Endodermal cell (in vitro differentiated cells): ENCODE measurements around the gene HK3. TPM values are rescaled to one million over a fixed set of nuclear protein-coding genes. Genes with fewer than 3 reads are reported as not detected.

Source experiments
- DNase-seq: peaks from one replicate; pipeline ENCODE4 v3.0.0-alpha.2; 2017
- H3K27ac ChIP-seq: 2 replicates; pipeline ENCODE4 v1.5.1; 2013; ENCODE audit warnings: mild to moderate bottlenecking, low read depth, low read length, moderate library complexity
- H3K27me3 ChIP-seq: 2 replicates; pipeline ENCODE4 v1.6.1; 2013; ENCODE audit warnings: mild to moderate bottlenecking, low read length, moderate library complexity; ENCODE audit not compliant: insufficient read depth, control insufficient read depth, poor library complexity, severe bottlenecking
- H3K36me3 ChIP-seq: 2 replicates; pipeline ENCODE4 v1.7.0; 2013; ENCODE audit warnings: mild to moderate bottlenecking, low read length, moderate library complexity; ENCODE audit not compliant: control insufficient read depth, insufficient read depth
- H3K4me1 ChIP-seq: one replicate; pipeline ENCODE4 v1.7.0; 2013; ENCODE audit warnings: low read length; ENCODE audit not compliant: control insufficient read depth, insufficient read depth
- H3K4me3 ChIP-seq: 2 replicates; pipeline ENCODE4 v1.5.1; 2013; ENCODE audit warnings: mild to moderate bottlenecking, low read length, moderate library complexity
- H3K9ac ChIP-seq: 2 replicates; pipeline ENCODE4 v1.6.1; 2013; ENCODE audit warnings: mild to moderate bottlenecking, low read length, moderate library complexity; ENCODE audit not compliant: poor library complexity, severe bottlenecking; ENCODE audit errors: extremely low read depth
- H3K9me3 ChIP-seq: 2 replicates; pipeline ENCODE4 v1.6.1; 2013; ENCODE audit warnings: mild to moderate bottlenecking, low read length, moderate library complexity; ENCODE audit not compliant: control insufficient read depth
- H3K27ac Mint-ChIP-seq: 2 replicates; pipeline ENCODE4 v1.8.0; 2020; ENCODE audit warnings: mixed read lengths
- H3K27me3 Mint-ChIP-seq: 2 replicates; pipeline ENCODE4 v1.8.0; 2021; ENCODE audit warnings: mild to moderate bottlenecking, mixed read lengths; ENCODE audit not compliant: insufficient read depth
- H3K36me3 Mint-ChIP-seq: 2 replicates; pipeline ENCODE4 v1.8.0; 2020; ENCODE audit warnings: low read depth, mixed read lengths
- H3K4me1 Mint-ChIP-seq: 2 replicates; pipeline ENCODE4 v1.8.0; 2020; ENCODE audit warnings: mixed read lengths
- H3K4me3 Mint-ChIP-seq: 2 replicates; pipeline ENCODE4 v1.8.0; 2020; ENCODE audit warnings: mild to moderate bottlenecking, moderate library complexity, mixed read lengths
- H3K9me3 Mint-ChIP-seq: 2 replicates; pipeline ENCODE4 v1.8.0; 2020; ENCODE audit warnings: mild to moderate bottlenecking, mixed read lengths
- CTCF ChIP-seq: fragments of 200-600 bp; sonication (generic); conservative IDR thresholded peaks from 2 replicates; pipeline ENCODE4 v1.5.0; 2021; ENCODE audit warnings: antibody characterized with exemption, mild to moderate bottlenecking
- WGBS, 2 experiments: methylation state at CpG; one replicate each; pipeline versions ENCODE4 v1.1.5 to v1.1.7; 2013; ENCODE audit warnings: missing lambda C conversion rate in 2 of 2, mixed read lengths in 1 of 2; ENCODE audit not compliant: insufficient coverage in 1 of 2, insufficient read length in 1 of 2; 5-methylcytosine and 5-hydroxymethylcytosine counted together
- total RNA-seq, 2 donors: library from RNA; stranded (reverse); fragmentation: NEBNext Ultra II Directional in 1 of 2; extraction: Animal tissue kit (Norgen Biotek cat#: 25700) in 1 of 2; gene quantifications; 2 replicates in 1 of 2; 3 replicates in 1 of 2; pipeline ENCODE4 v1.2.1, GENCODE V29; 2021

HK3 gene
- total RNA-seq, 2 donors from 2014 or later = 0.55 TPM; not detected in 1

GRCh38 chr5:176862330-176862995, 36.7 kb downstream of the HK3 start:
- H3K36me3 ChIP-seq = no peaks in the 10 kb centered on the region
- TF ChIP-seq CTCF = no peak
- peaks cover 17% of the 10 kb centered on the region for H3K4me1 ChIP-seq
- Mint-ChIP-seq H3K4me1 (peaks cover 26% of the 10 kb centered on the region), H3K27me3 (peaks cover 7% of the 10 kb centered on the region), H3K4me3 (no peak overlapping the region), H3K9me3 (no peaks in the 10 kb centered on the region), H3K27ac (no peak overlapping the region), H3K36me3 (no peaks in the 10 kb centered on the region)
- no peak overlapping the region for H3K27ac ChIP-seq
- no peak for DNase-seq
- 89 to 90% methylated on average over 24 to 28 of the region's 28 CpGs for WGBS, 2 experiments
- no peak overlapping the region for H3K9ac ChIP-seq
- no peaks in the 10 kb centered on the region for H3K9me3 ChIP-seq
- H3K4me3 ChIP-seq = no peak overlapping the region
- peaks cover 7% of the 10 kb centered on the region for H3K27me3 ChIP-seq

GRCh38 chr5:176861276-176861675, 37.9 kb downstream of the HK3 start:
- H3K4me1 Mint-ChIP-seq = peaks cover 15% of the 10 kb centered on the region
- H3K36me3 Mint-ChIP-seq = no peaks in the 10 kb centered on the region
- H3K27ac ChIP-seq = no peak overlapping the region
- H3K36me3 ChIP-seq = no peaks in the 10 kb centered on the region
- peaks cover 7% of the 10 kb centered on the region for H3K4me1 ChIP-seq
- H3K9me3 Mint-ChIP-seq = no peaks in the 10 kb centered on the region
- H3K9me3 ChIP-seq = no peaks in the 10 kb centered on the region
- H3K9ac ChIP-seq = no peak overlapping the region
- no peak overlapping the region for H3K4me3 ChIP-seq
- peaks cover 7% of the 10 kb centered on the region for H3K27me3 ChIP-seq
- 91 to 94% methylated on average over 4 to 11 of the region's 11 CpGs for WGBS, 2 experiments
- peaks cover 7% of the 10 kb centered on the region for H3K27me3 Mint-ChIP-seq
- no peak overlapping the region for H3K27ac Mint-ChIP-seq
- DNase-seq = no peak
- no peak overlapping the region for H3K4me3 Mint-ChIP-seq
- no peak for TF ChIP-seq CTCF

GRCh38 chr5:176860381-176860780, 38.8 kb downstream of the HK3 start:
- no peak overlapping the region for H3K27ac ChIP-seq
- peaks cover 3% of the 10 kb centered on the region for H3K27me3 ChIP-seq
- no peak overlapping the region for H3K9ac ChIP-seq
- no peaks in the 10 kb centered on the region for H3K9me3 Mint-ChIP-seq
- H3K4me1 Mint-ChIP-seq = peaks cover 12% of the 10 kb centered on the region
- H3K27me3 Mint-ChIP-seq = peaks cover 5% of the 10 kb centered on the region
- no peaks in the 10 kb centered on the region for H3K36me3 ChIP-seq
- H3K4me1 ChIP-seq = peaks cover 3% of the 10 kb centered on the region
- DNase-seq = no peak
- WGBS, 2 experiments = 89 to 94% methylated on average over 11 of the region's 11 CpGs
- H3K27ac Mint-ChIP-seq = no peak overlapping the region
- H3K9me3 ChIP-seq = no peaks in the 10 kb centered on the region
- no peak overlapping the region for H3K4me3 Mint-ChIP-seq
- H3K36me3 Mint-ChIP-seq = no peaks in the 10 kb centered on the region
- no peak overlapping the region for H3K4me3 ChIP-seq
- TF ChIP-seq CTCF = no peak
